Activated naive CD4-positive, alpha-beta T cell treated with anti-CD3 and anti-CD28 coated beads, Interleukin-2, amount 50 U/mL, for 24 hours (primary cell): ENCODE measurements around the gene APC.

ENCODE experiments used
- H3K27ac Mint-ChIP-seq: one replicate; pipeline ENCODE4 v1.8.0; 2021; ENCODE audit warnings: mild to moderate bottlenecking, mixed read lengths
- H3K27me3 Mint-ChIP-seq: one replicate; pipeline ENCODE4 v1.8.0; 2021; ENCODE audit warnings: mixed read lengths
- H3K36me3 Mint-ChIP-seq: one replicate; pipeline ENCODE4 v1.8.0; 2021; ENCODE audit warnings: mixed read lengths
- H3K4me1 Mint-ChIP-seq: one replicate; pipeline ENCODE4 v1.8.0; 2021; ENCODE audit warnings: mixed read lengths
- H3K4me3 Mint-ChIP-seq: one replicate; pipeline ENCODE4 v1.8.0; 2021; ENCODE audit warnings: mild to moderate bottlenecking, mixed read lengths
- H3K9me3 Mint-ChIP-seq: one replicate; pipeline ENCODE4 v1.8.0; 2021; ENCODE audit warnings: mixed read lengths

The APC gene

GRCh38 chr5:112793201-112793600, 55.5 kb downstream of the APC start:
- H3K27ac Mint-ChIP-seq, result no peak overlapping the region
- H3K4me3 Mint-ChIP-seq, result no peak overlapping the region
- no peaks in the 10 kb centered on the region for H3K9me3 Mint-ChIP-seq
- H3K36me3 Mint-ChIP-seq, result peaks cover 21% of the 10 kb centered on the region
- peaks cover 4% of the 10 kb centered on the region for H3K4me1 Mint-ChIP-seq
- no peaks in the 10 kb centered on the region for H3K27me3 Mint-ChIP-seq

- Mint-ChIP-seq H3K27ac (no peak overlapping the region), H3K27me3 (no peaks in the 10 kb centered on the region), H3K4me3 (no peak overlapping the region), H3K36me3 (peaks cover 23% of the 10 kb centered on the region), H3K4me1 (peaks cover 4% of the 10 kb centered on the region), H3K9me3 (no peaks in the 10 kb centered on the region)
Measured at GRCh38 chr5:112794410-112794809, 56.7 kb downstream of the APC start.

- no peaks in the 10 kb centered on the region for H3K9me3 Mint-ChIP-seq
- peaks cover 25% of the 10 kb centered on the region for H3K36me3 Mint-ChIP-seq
- H3K4me1 Mint-ChIP-seq, result peaks cover 4% of the 10 kb centered on the region
- no peaks in the 10 kb centered on the region for H3K27me3 Mint-ChIP-seq
- no peak overlapping the region for H3K4me3 Mint-ChIP-seq
- H3K27ac Mint-ChIP-seq, result no peak overlapping the region
Measured at GRCh38 chr5:112795342-112795741, 57.7 kb downstream of the APC start.

GRCh38 chr5:112795944-112796678, 58.4 kb downstream of the APC start:
- no peaks in the 10 kb centered on the region for H3K9me3 Mint-ChIP-seq
- H3K4me1 Mint-ChIP-seq, result peaks cover 4% of the 10 kb centered on the region
- no peaks in the 10 kb centered on the region for H3K27me3 Mint-ChIP-seq
- H3K27ac Mint-ChIP-seq, result no peak overlapping the region
- H3K4me3 Mint-ChIP-seq, result no peak overlapping the region
- peaks cover 25% of the 10 kb centered on the region for H3K36me3 Mint-ChIP-seq

- Mint-ChIP-seq H3K4me1 (peaks cover 4% of the 10 kb centered on the region), H3K9me3 (no peaks in the 10 kb centered on the region), H3K27me3 (no peaks in the 10 kb centered on the region), H3K36me3 (peaks cover 17% of the 10 kb centered on the region), H3K4me3 (no peak overlapping the region), H3K27ac (no peak overlapping the region)
Measured at GRCh38 chr5:112799661-112800060, 62.0 kb downstream of the APC start.

GRCh38 chr5:112800891-112801290, 63.2 kb downstream of the APC start:
- no peaks in the 10 kb centered on the region for H3K9me3 Mint-ChIP-seq
- no peaks in the 10 kb centered on the region for H3K27me3 Mint-ChIP-seq
- peaks cover under 1% of the 10 kb centered on the region for H3K4me1 Mint-ChIP-seq
- H3K36me3 Mint-ChIP-seq, result peaks cover 14% of the 10 kb centered on the region
- H3K27ac Mint-ChIP-seq, result no peak overlapping the region
- no peak overlapping the region for H3K4me3 Mint-ChIP-seq

GRCh38 chr5:112811023-112811422, 73.3 kb downstream of the APC start:
- Mint-ChIP-seq H3K4me3 (no peak overlapping the region), H3K36me3 (peaks cover 21% of the 10 kb centered on the region), H3K27ac (no peak overlapping the region), H3K27me3 (no peaks in the 10 kb centered on the region), H3K9me3 (no peaks in the 10 kb centered on the region), H3K4me1 (peaks cover 3% of the 10 kb centered on the region)

- Mint-ChIP-seq H3K27ac (no peak overlapping the region), H3K4me3 (no peak overlapping the region), H3K4me1 (peaks cover 3% of the 10 kb centered on the region), H3K9me3 (no peaks in the 10 kb centered on the region), H3K36me3 (peaks cover 22% of the 10 kb centered on the region), H3K27me3 (no peaks in the 10 kb centered on the region)
Measured at GRCh38 chr5:112812549-112812948, 74.9 kb downstream of the APC start.

- no peaks in the 10 kb centered on the region for H3K9me3 Mint-ChIP-seq
- H3K36me3 Mint-ChIP-seq, result peaks cover 20% of the 10 kb centered on the region
- H3K27ac Mint-ChIP-seq, result no peak overlapping the region
- no peak overlapping the region for H3K4me3 Mint-ChIP-seq
- no peaks in the 10 kb centered on the region for H3K27me3 Mint-ChIP-seq
- H3K4me1 Mint-ChIP-seq, result no peaks in the 10 kb centered on the region
Measured at GRCh38 chr5:112820246-112820645, 82.6 kb downstream of the APC start.

GRCh38 chr5:112822456-112822855, 84.8 kb downstream of the APC start:
- Mint-ChIP-seq H3K4me3 (no peak overlapping the region), H3K27ac (no peak overlapping the region), H3K9me3 (no peaks in the 10 kb centered on the region), H3K4me1 (no peaks in the 10 kb centered on the region), H3K27me3 (no peaks in the 10 kb centered on the region), H3K36me3 (peaks cover 18% of the 10 kb centered on the region)

GRCh38 chr5:112823181-112823580, 85.5 kb downstream of the APC start:
- no peak overlapping the region for H3K27ac Mint-ChIP-seq
- peaks cover 16% of the 10 kb centered on the region for H3K36me3 Mint-ChIP-seq
- H3K9me3 Mint-ChIP-seq, result no peaks in the 10 kb centered on the region
- no peaks in the 10 kb centered on the region for H3K4me1 Mint-ChIP-seq
- H3K4me3 Mint-ChIP-seq, result no peak overlapping the region
- no peaks in the 10 kb centered on the region for H3K27me3 Mint-ChIP-seq

- peaks cover 17% of the 10 kb centered on the region for H3K36me3 Mint-ChIP-seq
- H3K9me3 Mint-ChIP-seq, result no peaks in the 10 kb centered on the region
- no peak overlapping the region for H3K27ac Mint-ChIP-seq
- H3K27me3 Mint-ChIP-seq, result no peaks in the 10 kb centered on the region
- H3K4me1 Mint-ChIP-seq, result no peaks in the 10 kb centered on the region
- H3K4me3 Mint-ChIP-seq, result no peak overlapping the region
Measured at GRCh38 chr5:112823656-112824055, 86.0 kb downstream of the APC start.

GRCh38 chr5:112824197-112824596, 86.5 kb downstream of the APC start:
- Mint-ChIP-seq H3K36me3 (peaks cover 17% of the 10 kb centered on the region), H3K4me1 (no peaks in the 10 kb centered on the region), H3K27ac (peak overlapping the region; percentile 67), H3K4me3 (no peak overlapping the region), H3K27me3 (no peaks in the 10 kb centered on the region), H3K9me3 (no peaks in the 10 kb centered on the region)

- H3K27me3 Mint-ChIP-seq, result no peaks in the 10 kb centered on the region
- no peak overlapping the region for H3K27ac Mint-ChIP-seq
- H3K4me1 Mint-ChIP-seq, result no peaks in the 10 kb centered on the region
- no peaks in the 10 kb centered on the region for H3K9me3 Mint-ChIP-seq
- H3K36me3 Mint-ChIP-seq, result peaks cover 9% of the 10 kb centered on the region
- H3K4me3 Mint-ChIP-seq, result no peak overlapping the region
Measured at GRCh38 chr5:112830378-112830777, 92.7 kb downstream of the APC start.

- Mint-ChIP-seq H3K4me3 (no peak overlapping the region), H3K27me3 (no peaks in the 10 kb centered on the region), H3K4me1 (no peaks in the 10 kb centered on the region), H3K36me3 (peaks cover 18% of the 10 kb centered on the region), H3K9me3 (no peaks in the 10 kb centered on the region), H3K27ac (no peak overlapping the region)
Measured at GRCh38 chr5:112833971-112834370, 96.3 kb downstream of the APC start.

- peaks cover 5% of the 10 kb centered on the region for H3K4me1 Mint-ChIP-seq
- H3K36me3 Mint-ChIP-seq, result peaks cover 2% of the 10 kb centered on the region
Measured at GRCh38 chr5:112844489-112844888, 106.8 kb downstream of the APC start.

GRCh38 chr5:112846556-112846955, 108.9 kb downstream of the APC start:
- H3K9me3 Mint-ChIP-seq, result no peaks in the 10 kb centered on the region
- no peak overlapping the region for H3K4me3 Mint-ChIP-seq
- H3K27me3 Mint-ChIP-seq, result peaks cover 3% of the 10 kb centered on the region
- H3K4me1 Mint-ChIP-seq, result peaks cover 5% of the 10 kb centered on the region
- peak overlapping the region; percentile 13 for H3K27ac Mint-ChIP-seq
- H3K36me3 Mint-ChIP-seq, result no peaks in the 10 kb centered on the region

More at GRCh38 chr5:112844489-112844888, 106.8 kb downstream of the APC start:
- Mint-ChIP-seq H3K4me3 (no peak overlapping the region), H3K27me3 (no peaks in the 10 kb centered on the region), H3K9me3 (no peaks in the 10 kb centered on the region), H3K27ac (no peak overlapping the region)
